ENCODE results near the gene ATP6V0E1.
A peak's percentile ranks its signal among the peaks of the same experiment; 100 is the strongest.

The ATP6V0E1 gene

DNA sequence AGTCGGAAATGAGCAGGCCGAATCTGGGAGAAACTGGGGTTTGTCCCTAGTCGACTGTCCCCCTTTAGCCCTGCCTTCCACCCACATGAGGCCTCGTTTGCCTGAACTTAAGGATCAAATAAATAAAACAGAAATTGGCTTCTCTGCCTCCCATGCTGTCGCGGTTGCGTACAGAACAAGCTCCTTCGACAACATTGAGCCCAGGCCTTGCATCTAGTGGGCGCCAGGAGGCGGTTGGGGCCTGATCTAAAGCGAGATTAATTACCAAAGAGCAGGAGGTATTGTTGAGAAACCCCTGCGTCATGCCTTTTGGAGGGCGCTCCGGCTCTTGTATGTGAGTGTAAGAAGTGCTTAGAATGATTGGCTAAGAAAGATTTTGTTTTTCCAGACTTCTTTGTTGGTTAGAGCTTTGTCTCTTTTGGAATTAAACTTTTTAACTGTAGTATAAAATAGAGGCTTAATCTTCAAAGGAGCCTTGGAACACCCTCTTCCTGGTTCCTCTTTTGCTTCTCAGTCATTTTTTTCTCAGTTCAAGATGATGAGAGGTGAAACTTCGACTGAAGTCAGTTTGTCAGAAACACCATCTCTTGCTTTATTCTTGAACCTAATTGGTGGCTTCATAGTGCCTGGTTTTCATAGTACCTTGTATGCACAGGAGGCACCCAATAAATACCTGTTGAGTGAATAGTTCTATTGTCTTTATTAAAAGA lies 828 bp downstream of the ATP6V0E1 start:
- Histone ChIP-seq H2AK5ac (ENCODE audit: low read length) (peak overlapping the region; percentile 94), H3K9me3 (ENCODE audit: insufficient read depth, low read depth, low read length) (no peaks in the 10 kb centered on the region), H4K12ac (ENCODE audit: low read depth, low read length) (peak overlapping the region; percentile 86), H3K4me1 (ENCODE audit: control insufficient read depth in 1 of 2, insufficient read depth in 2 of 2, low read length in 2 of 2) (no peaks in the 10 kb centered on the region), H3K27ac (ENCODE audit: low read depth, low read length) (peak overlapping the region; percentile 7), H3K36me3 (ENCODE audit: control insufficient read depth in 1 of 2, insufficient read depth in 2 of 2, low read length in 2 of 2) (peaks cover 11 to 20% of the 10 kb centered on the region in 2 experiments), H3K9ac (ENCODE audit: low read length) (peak overlapping the region; percentile 94), H4K91ac (ENCODE audit: low read depth, low read length) (peak overlapping the region; percentile 88), H3K27me3 (ENCODE audit: insufficient read depth, low read length) (no peaks in the 10 kb centered on the region), H2BK5ac (ENCODE audit: low read depth, low read length, poor library complexity) (peak overlapping the region; percentile 76), H3K79me1 (ENCODE audit: low read length) (peaks cover 9% of the 10 kb centered on the region), H3K23ac (ENCODE audit: low read length) (no peak overlapping the region), H2AFZ (ENCODE audit: insufficient read depth, low read length, poor library complexity) (peak overlapping the region; percentile 89), H3K4ac (ENCODE audit: low read depth, low read length) (peak overlapping the region; percentile 95), H2BK120ac (ENCODE audit: insufficient read depth, low read length, poor library complexity) (peak overlapping the region; percentile 92), H3K79me2 (ENCODE audit: control insufficient read depth, insufficient read depth, low read length, poor library complexity) (peaks cover 13% of the 10 kb centered on the region), H2BK12ac (ENCODE audit: low read length) (no peak overlapping the region), H3K18ac (ENCODE audit: low read length) (peak overlapping the region; percentile 98), H3K4me3 (ENCODE audit: low read depth, low read length) (peak overlapping the region; percentile 98), H3K4me2 (ENCODE audit: low read length) (peak overlapping the region; percentile 70), H3K14ac (ENCODE audit: low read length) (peak overlapping the region; percentile 94), H4K8ac (ENCODE audit: low read depth, low read length) (peak overlapping the region; percentile 95)
- no CpG with 5 or more reads among the region's 15 CpGs for WGBS (ENCODE audit: extremely low coverage, insufficient coverage, insufficient read length)
- DNase-seq: peak; percentile 86 to 90

DNA sequence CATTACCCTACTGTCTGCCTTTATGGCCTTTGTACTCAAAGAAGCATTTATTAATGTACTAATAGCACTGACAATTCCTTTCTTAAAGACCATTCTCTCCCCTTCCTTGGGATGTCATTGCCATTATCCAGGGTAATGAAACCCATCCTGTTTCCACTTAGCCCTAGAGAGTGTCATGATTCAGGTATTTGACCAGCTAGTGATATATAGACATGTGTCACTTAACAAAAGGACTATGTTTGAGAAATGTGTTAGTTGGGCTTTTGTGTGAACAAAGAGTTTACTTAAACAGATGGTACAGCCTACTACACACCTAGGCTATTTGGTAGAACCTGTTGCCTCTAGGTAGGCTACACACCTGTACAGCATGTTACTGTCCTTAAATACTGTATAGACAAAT lies 2.0 kb downstream of the ATP6V0E1 start:
- Histone ChIP-seq H3K79me1 (ENCODE audit: low read length) (peaks cover 9% of the 10 kb centered on the region), H2BK120ac (ENCODE audit: insufficient read depth, low read length, poor library complexity) (no peak overlapping the region), H2BK12ac (ENCODE audit: low read length) (no peak overlapping the region), H3K79me2 (ENCODE audit: control insufficient read depth, insufficient read depth, low read length, poor library complexity) (peaks cover 13% of the 10 kb centered on the region), H4K8ac (ENCODE audit: low read depth, low read length) (no peak overlapping the region), H3K9me3 (ENCODE audit: insufficient read depth, low read depth, low read length) (no peaks in the 10 kb centered on the region), H3K36me3 (ENCODE audit: control insufficient read depth in 1 of 2, insufficient read depth in 2 of 2, low read length in 2 of 2) (peaks cover 14 to 23% of the 10 kb centered on the region in 2 experiments), H3K4me1 (ENCODE audit: control insufficient read depth in 1 of 2, insufficient read depth in 2 of 2, low read length in 2 of 2) (no peaks in the 10 kb centered on the region), H2AK5ac (ENCODE audit: low read length) (no peak overlapping the region), H2AFZ (ENCODE audit: insufficient read depth, low read length, poor library complexity) (no peak overlapping the region), H4K91ac (ENCODE audit: low read depth, low read length) (no peak overlapping the region), H3K14ac (ENCODE audit: low read length) (no peak overlapping the region), H3K4me2 (ENCODE audit: low read length) (no peak overlapping the region), H2BK5ac (ENCODE audit: low read depth, low read length, poor library complexity) (no peak overlapping the region), H3K23ac (ENCODE audit: low read length) (no peak overlapping the region), H3K18ac (ENCODE audit: low read length) (no peak overlapping the region), H3K27me3 (ENCODE audit: insufficient read depth, low read length) (no peaks in the 10 kb centered on the region), H3K4ac (ENCODE audit: low read depth, low read length) (no peak overlapping the region), H3K9ac (ENCODE audit: low read length) (no peak overlapping the region), H3K4me3 (ENCODE audit: low read depth, low read length) (no peak overlapping the region), H3K27ac (ENCODE audit: low read depth, low read length) (no peak overlapping the region), H4K12ac (ENCODE audit: low read depth, low read length) (no peak overlapping the region)
- peak in 1 of 2 donors; percentile 54 for DNase-seq

DNA sequence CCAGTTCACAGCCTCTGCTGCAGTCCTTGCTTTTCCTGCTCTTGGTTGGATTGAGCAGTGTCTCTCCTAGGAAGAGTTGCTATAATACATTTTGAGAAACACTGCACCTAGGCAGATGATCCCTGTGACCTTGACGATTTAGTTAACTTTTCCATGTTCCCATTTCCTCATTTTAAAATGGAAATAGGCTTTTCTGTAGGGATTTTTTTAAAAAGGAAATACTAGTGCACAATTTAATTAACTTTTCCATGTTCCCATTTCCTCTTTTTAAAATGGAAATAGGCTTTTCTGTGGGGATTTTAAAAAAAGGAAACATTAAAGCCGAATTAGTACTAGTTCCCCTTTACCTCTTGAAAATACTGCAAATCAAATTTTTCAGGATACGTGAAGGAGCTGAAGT lies 4.7 kb downstream of the ATP6V0E1 start:
- peaks cover 14% of the 10 kb centered on the region for H3K79me2 ChIP-seq (ENCODE audit: control insufficient read depth, insufficient read depth, low read length, poor library complexity)
- no peak overlapping the region for H4K12ac ChIP-seq (ENCODE audit: low read depth, low read length)
- H2AFZ ChIP-seq (ENCODE audit: insufficient read depth, low read length, poor library complexity): no peak overlapping the region
- H2BK120ac ChIP-seq (ENCODE audit: insufficient read depth, low read length, poor library complexity): no peak overlapping the region
- H3K79me1 ChIP-seq (ENCODE audit: low read length): peaks cover 9% of the 10 kb centered on the region
- no peak overlapping the region for H2AK5ac ChIP-seq (ENCODE audit: low read length)
- H2BK12ac ChIP-seq (ENCODE audit: low read length): no peak overlapping the region
- H3K27ac ChIP-seq (ENCODE audit: low read depth, low read length): no peak overlapping the region
- no CpG with 5 or more reads among the region's 3 CpGs for WGBS (ENCODE audit: extremely low coverage, insufficient coverage, insufficient read length)
- no peak overlapping the region for H3K14ac ChIP-seq (ENCODE audit: low read length)
- H2BK5ac ChIP-seq (ENCODE audit: low read depth, low read length, poor library complexity): no peak overlapping the region
- H3K4me2 ChIP-seq (ENCODE audit: low read length): no peak overlapping the region
- H3K4me1 ChIP-seq (ENCODE audit: control insufficient read depth in 1 of 2, insufficient read depth in 2 of 2, low read length in 2 of 2): no peaks in the 10 kb centered on the region
- no peak overlapping the region for H3K9ac ChIP-seq (ENCODE audit: low read length)
- H3K4me3 ChIP-seq (ENCODE audit: low read depth, low read length): no peak overlapping the region
- H4K91ac ChIP-seq (ENCODE audit: low read depth, low read length): no peak overlapping the region
- no peak overlapping the region for H3K18ac ChIP-seq (ENCODE audit: low read length)
- no peaks in the 10 kb centered on the region for H3K27me3 ChIP-seq (ENCODE audit: insufficient read depth, low read length)
- no peaks in the 10 kb centered on the region for H3K9me3 ChIP-seq (ENCODE audit: insufficient read depth, low read depth, low read length)
- H4K8ac ChIP-seq (ENCODE audit: low read depth, low read length): no peak overlapping the region
- peaks cover 19 to 26% of the 10 kb centered on the region in 2 experiments for H3K36me3 ChIP-seq (ENCODE audit: control insufficient read depth in 1 of 2, insufficient read depth in 2 of 2, low read length in 2 of 2)
- H3K23ac ChIP-seq (ENCODE audit: low read length): no peak overlapping the region
- no peak for DNase-seq
- peak overlapping the region; percentile 46 for H3K4ac ChIP-seq (ENCODE audit: low read depth, low read length)

DNA sequence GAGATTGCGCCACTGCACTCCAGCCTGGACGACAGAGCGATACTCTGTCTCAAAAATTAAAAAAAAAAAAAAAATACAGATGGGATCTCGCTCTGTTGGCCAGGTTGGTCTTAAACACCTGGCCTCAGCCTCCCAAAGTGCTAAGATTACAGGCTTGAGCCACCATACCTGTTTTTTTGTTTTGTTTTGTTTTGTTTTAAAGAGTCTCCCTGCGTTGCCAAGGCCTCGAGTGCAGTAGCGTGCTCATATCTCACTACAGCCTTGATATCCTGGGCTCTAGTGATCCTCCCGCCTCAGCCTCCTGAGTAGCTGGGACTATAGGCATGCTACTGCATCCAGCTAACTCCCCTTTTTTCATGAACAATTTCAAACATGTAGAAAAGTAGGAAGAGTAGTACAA lies 7.2 kb downstream of the ATP6V0E1 start:
- no peak overlapping the region for H2AK5ac ChIP-seq (ENCODE audit: low read length)
- H2BK120ac ChIP-seq (ENCODE audit: insufficient read depth, low read length, poor library complexity): no peak overlapping the region
- no peak overlapping the region for H2BK5ac ChIP-seq (ENCODE audit: low read depth, low read length, poor library complexity)
- peaks cover 8% of the 10 kb centered on the region for H3K79me2 ChIP-seq (ENCODE audit: control insufficient read depth, insufficient read depth, low read length, poor library complexity)
- H2AFZ ChIP-seq (ENCODE audit: insufficient read depth, low read length, poor library complexity): no peak overlapping the region
- peak overlapping the region; percentile 75 for H3K4ac ChIP-seq (ENCODE audit: low read depth, low read length)
- H3K27ac ChIP-seq (ENCODE audit: low read depth, low read length): no peak overlapping the region
- no peak overlapping the region for H3K23ac ChIP-seq (ENCODE audit: low read length)
- H3K4me3 ChIP-seq (ENCODE audit: low read depth, low read length): no peak overlapping the region
- H3K79me1 ChIP-seq (ENCODE audit: low read length): no peaks in the 10 kb centered on the region
- H3K14ac ChIP-seq (ENCODE audit: low read length): no peak overlapping the region
- H4K12ac ChIP-seq (ENCODE audit: low read depth, low read length): peak overlapping the region; percentile 54
- no peak overlapping the region for H4K8ac ChIP-seq (ENCODE audit: low read depth, low read length)
- no peaks in the 10 kb centered on the region for H3K27me3 ChIP-seq (ENCODE audit: insufficient read depth, low read length)
- no peak overlapping the region for H3K9ac ChIP-seq (ENCODE audit: low read length)
- peaks cover 27 to 35% of the 10 kb centered on the region in 2 experiments for H3K36me3 ChIP-seq (ENCODE audit: control insufficient read depth in 1 of 2, insufficient read depth in 2 of 2, low read length in 2 of 2)
- no peak overlapping the region for H4K91ac ChIP-seq (ENCODE audit: low read depth, low read length)
- peak; percentile 67 to 94 for DNase-seq
- H3K18ac ChIP-seq (ENCODE audit: low read length): no peak overlapping the region
- no peak overlapping the region for H3K4me2 ChIP-seq (ENCODE audit: low read length)
- no peaks in the 10 kb centered on the region for H3K4me1 ChIP-seq (ENCODE audit: control insufficient read depth in 1 of 2, insufficient read depth in 2 of 2, low read length in 2 of 2)
- no peak overlapping the region for H2BK12ac ChIP-seq (ENCODE audit: low read length)
- no CpG with 5 or more reads among the region's 8 CpGs for WGBS (ENCODE audit: extremely low coverage, insufficient coverage, insufficient read length)
- no peaks in the 10 kb centered on the region for H3K9me3 ChIP-seq (ENCODE audit: insufficient read depth, low read depth, low read length)

Measured in trophoblast cell (in vitro differentiated cells and primary cell).